K562 (cell line): ENCODE results near the gene S100A6. TPM values are rescaled to one million over a fixed set of nuclear protein-coding genes. Genes with fewer than 3 reads are reported as not detected.

ENCODE experiments used
- ATAC-seq: fragments of 200-7000 bp; cut with Tn5 transposase; 3 replicates; pipeline ENCODE4 v1.9.1; 2020; ENCODE audit warnings: moderate library complexity
- BruUV-seq: library from RNA; stranded (reverse); fragments of 400-500 nt; replicated peaks from 2 replicates; lab custom pipeline; 2021; lab: Mats Ljungman, UMichigan
- CTCF ChIA-PET: fragments of 300-600 bp; formaldehyde crosslinking; extraction: SDS; loops from one replicate; lab custom pipeline; 2021; ENCODE audit warnings: low intra/inter-chr PET ratio; lab: Yijun Ruan, JAX
- POLR2A ChIA-PET: fragments of 300-600, 350-650 bp; sonication (Branson Sonifier 250); formaldehyde crosslinking; extraction: SDS; loops from one replicate; lab custom pipeline; 2021; ENCODE audit warnings: antibody characterized with exemption, inconsistent platforms; lab: Yijun Ruan, JAX
- DNase-seq, 4 experiments: peaks; one replicate each; pipeline versions ENCODE4 v3.0.0 to v3.0.0-alpha.2; 2011 to 2018; ENCODE audit warnings: low spot score in 3 of 4, mixed read lengths in 3 of 4; ENCODE audit errors: extremely low read depth in 1 of 4
- FAIRE-seq: peaks from 2 replicates; lab custom pipeline; 2011; peaks lifted over from hg19 to GRCh38; lab: Jason Lieb, UNC
- H2AFZ ChIP-seq: 2 replicates; pipeline ENCODE4 v1.6.0; 2011; ENCODE audit warnings: low read depth, low read length, control low read depth, inconsistent platforms
- H3K27ac ChIP-seq: fragments of 200-600 bp; 3 replicates; pipeline ENCODE4 v1.8.0; 2011; ENCODE audit warnings: low read depth, mild to moderate bottlenecking, control low read depth, inconsistent platforms, low read length, moderate library complexity, mixed read lengths; ENCODE audit errors: extremely low read depth
- H3K27me3 ChIP-seq, 2 experiments: fragments of 300-600 bp in 1 of 2; 2 replicates in 1 of 2; 3 replicates in 1 of 2; pipeline versions ENCODE4 v1.6.0 to v1.8.0; 2011; ENCODE audit warnings: inconsistent platforms in 2 of 2, low read length in 2 of 2, mild to moderate bottlenecking in 1 of 2, mixed read lengths in 1 of 2, moderate library complexity in 1 of 2; ENCODE audit not compliant: control insufficient read depth in 2 of 2, insufficient read depth in 2 of 2
- H3K36me3 ChIP-seq: fragments of 300-600 bp; 3 replicates; pipeline ENCODE4 v1.8.0; 2011; ENCODE audit warnings: mild to moderate bottlenecking, low read length, inconsistent platforms; ENCODE audit not compliant: control insufficient read depth, insufficient read depth
- H3K4me1 ChIP-seq, 2 experiments: fragments of 200-600 bp in 1 of 2; replicated peaks in 1 of 2; 2 replicates in 1 of 2; 3 replicates in 1 of 2; pipeline versions ENCODE4 v1.5.1 to v1.8.0; 2011; ENCODE audit warnings: inconsistent platforms in 2 of 2, low read length in 2 of 2, mild to moderate bottlenecking in 1 of 2, mixed read lengths in 1 of 2, moderate library complexity in 1 of 2; ENCODE audit not compliant: control insufficient read depth in 2 of 2, insufficient read depth in 2 of 2
- H3K4me2 ChIP-seq: 2 replicates; pipeline ENCODE4 v1.6.1; 2011; ENCODE audit warnings: low read length, control low read depth, inconsistent platforms, mixed read lengths; ENCODE audit not compliant: insufficient read depth
- H3K4me3 ChIP-seq: fragments of 200-600 bp; sonication (generic), shearing (Covaris generic); 2 replicates; pipeline ENCODE4 v1.5.1; 2016; ENCODE audit warnings: control low read depth, inconsistent platforms
- H3K79me2 ChIP-seq: fragments of 200-600 bp; 3 replicates; pipeline ENCODE4 v1.8.0; 2011; ENCODE audit warnings: low read length, inconsistent platforms; ENCODE audit not compliant: control insufficient read depth, insufficient read depth
- H3K9ac ChIP-seq, 2 experiments: 2 replicates each; pipeline versions ENCODE4 v1.6.0 to v1.6.1; 2011; ENCODE audit warnings: low read depth in 2 of 2, low read length in 2 of 2, control low read depth in 1 of 2, inconsistent platforms in 1 of 2, mild to moderate bottlenecking in 1 of 2, mixed read lengths in 1 of 2; ENCODE audit not compliant: insufficient read depth in 1 of 2
- H3K9me1 ChIP-seq: one replicate; pipeline ENCODE4 v1.6.0; 2011; ENCODE audit warnings: inconsistent platforms, mild to moderate bottlenecking, low read length, moderate library complexity; ENCODE audit not compliant: control insufficient read depth, insufficient read depth
- H3K9me3 ChIP-seq: replicated peaks from 2 replicates; pipeline ENCODE4 v1.5.1; 2011; ENCODE audit warnings: low read depth, low read length, inconsistent platforms; ENCODE audit not compliant: control insufficient read depth, insufficient read depth
- H4K20me1 ChIP-seq: replicated peaks from 2 replicates; pipeline ENCODE4 v1.6.1; 2011; ENCODE audit warnings: low read length, inconsistent platforms, mixed read lengths; ENCODE audit not compliant: control insufficient read depth, insufficient read depth
- ARNT ChIP-seq, 2 experiments: fragments of 450-650 bp; IDR thresholded peaks; 2 replicates each; pipeline ENCODE4 v1.6.1; 2016; ENCODE audit warnings: mild to moderate bottlenecking in 1 of 2
- ATF7 ChIP-seq: fragments of 450-650 bp; IDR thresholded peaks from 2 replicates; pipeline ENCODE4 v1.7.1; 2014; ENCODE audit warnings: mild to moderate bottlenecking, moderate library complexity
- CBX5 ChIP-seq: IDR thresholded peaks from 2 replicates; pipeline ENCODE4 v1.6.1; 2014; ENCODE audit warnings: low read depth, borderline replicate concordance
- ELF2 ChIP-seq: fragments of 250-450 bp; sonication (Bioruptor Pico); IDR thresholded peaks from 2 replicates; pipeline ENCODE4 v1.5.0; 2021; ENCODE audit warnings: mild to moderate bottlenecking
- ETS2 ChIP-seq: IDR thresholded peaks from 2 replicates; pipeline ENCODE4 v1.6.1; 2016; ENCODE audit warnings: borderline replicate concordance, missing genetic modification characterization, mild to moderate bottlenecking, moderate library complexity, missing compliant biosample characterization; ENCODE audit not compliant: poor library complexity, severe bottlenecking
- HMBOX1 ChIP-seq: sonication (generic); IDR thresholded peaks from 2 replicates; pipeline ENCODE4 v1.6.1; 2016
- MCM3 ChIP-seq: fragments of 450-650 bp; IDR thresholded peaks from 2 replicates; pipeline ENCODE4 v1.6.1; 2016
- MEF2A ChIP-seq: IDR thresholded peaks from 2 replicates; pipeline ENCODE4 v1.6.1; 2011; ENCODE audit warnings: low read depth, mild to moderate bottlenecking, low read length, moderate library complexity; ENCODE audit not compliant: control insufficient read depth
- MXD1 ChIP-seq: fragments of 250-450 bp; sonication (Bioruptor Pico); IDR thresholded peaks from 2 replicates; pipeline ENCODE4 v1.8.0; 2021; ENCODE audit warnings: borderline replicate concordance, mild to moderate bottlenecking, moderate library complexity; ENCODE audit not compliant: poor library complexity, severe bottlenecking
- RBM14 ChIP-seq: fragments of 200-400 bp; formaldehyde crosslinking; IDR thresholded peaks from 2 replicates; pipeline ENCODE4 v1.6.1; 2018; ENCODE audit warnings: low read depth, mild to moderate bottlenecking, low read length, moderate library complexity, borderline replicate concordance; ENCODE audit not compliant: insufficient read depth
- SNRNP70 ChIP-seq: fragments of 200-400 bp; formaldehyde crosslinking; optimal IDR thresholded peaks from 2 replicates; pipeline ENCODE3; 2017; ENCODE audit warnings: low read depth, low read length
- ZBTB26 ChIP-seq: fragments of 450-650 bp; formaldehyde crosslinking; IDR thresholded peaks from 2 replicates; pipeline ENCODE4 v1.4.0; 2022; ENCODE audit warnings: missing genetic modification characterization
- WGBS: fragments of 100-300 bp; shearing (Covaris generic); methylation state at CpG from one replicate; pipeline ENCODE4 v1.1.6; 2016; ENCODE audit warnings: low coverage, mixed read lengths; ENCODE audit not compliant: insufficient coverage; ENCODE audit errors: missing lambda C conversion rate; 5-methylcytosine and 5-hydroxymethylcytosine counted together
- in situ Hi-C: fragments of 300-500 bp; cut with MboI; formaldehyde crosslinking; loops from 4 replicates; pipeline ENCODE4 v1.15.0; 2018; ENCODE audit warnings: inconsistent platforms, mixed read lengths
- intact Hi-C: fragments of 100-400 bp; cut with micrococcal nuclease; formaldehyde crosslinking; loops from 2 replicates; pipeline ENCODE4 v1.14.2; 2022
- polyA plus RNA-seq, 8 experiments: library from polyadenylated mRNA; depleted of rRNA in 4 of 8; stranded (reverse) in 5 of 8; unstranded in 3 of 8; fragments of >200 nt; fragmentation: Nextera tagmentation in 2 of 8; fragmentation: Illumina TruSeq in 1 of 8; extraction: Ambion mirVana in 2 of 8; extraction: Trizol in 1 of 8; gene quantifications; 2 replicates each; pipeline versions ENCODE4 v1.2.1 to v1.2.3, GENCODE V29; 2011 to 2014; ENCODE audit warnings: inconsistent platforms in 1 of 8, missing spikeins in 1 of 8
- total RNA-seq, 7 experiments: library from RNA; depleted of rRNA in 6 of 7; stranded (reverse); fragments of >200 nt in 6 of 7; fragmentation: Illumina TruSeq in 2 of 7; extraction: Trizol in 2 of 7; gene quantifications; 2 replicates each; pipeline versions ENCODE4 v1.2.1 to v1.2.3, GENCODE V29; 2011 to 2021; ENCODE audit warnings: low replicate concordance in 1 of 7
- TF ChIP-seq, protein P1 (sequence below): fragments of 250-450 bp; sonication (Bioruptor Pico); IDR thresholded peaks from 2 replicates; pipeline ENCODE4 v1.5.0; 2021

Gene S100A6
- total and polyA plus RNA-seq, 9 of the 15 experiments (the other 6 are each of a cell fraction or from before 2014, with no cell fraction given) = 9.8 to 66.5 (median 23.2) TPM

GRCh38 chr1:153520818-153521476, 14.8 kb downstream of the S100A6 start:
- H2AFZ ChIP-seq = 0 out of 2 replicates have a peak overlapping the region, but pooled peaks have one; percentile 4
- intact Hi-C loops = no loop called here
- H3K4me3 ChIP-seq = no peak overlapping the region
- no peaks in the 10 kb centered on the region for H3K79me2 ChIP-seq
- H3K27ac ChIP-seq = no peak overlapping the region
- H4K20me1 ChIP-seq = no peaks in the 10 kb centered on the region
- DNase-seq = no peak
- POLR2A ChIA-PET = interaction anchor here (0.6 to 1.8 kb wide), 9 partner anchors 11 to 140 kb away, joined by 3 to 7 read pairs (median 4); no protein-coding TSS in a partner anchor
- no peaks in the 10 kb centered on the region for H3K9me1 ChIP-seq
- H3K9ac ChIP-seq = no peak overlapping the region
- CTCF ChIA-PET = no interaction called here
- no peak for ATAC-seq
- H3K27me3 ChIP-seq = no peaks in the 10 kb centered on the region
- H3K36me3 ChIP-seq = no peaks in the 10 kb centered on the region
- peaks cover 2% of the 10 kb centered on the region; the same call in 1 of the 2 replicates for H3K9me3 ChIP-seq
- WGBS = 53% methylated on average over 4 of the region's 4 CpGs
- no peak overlapping the region for H3K4me2 ChIP-seq
- BruUV-seq = no TSS peak
- in situ Hi-C loops = no loop called here
- peaks cover 9 to 13% of the 10 kb centered on the region in 2 experiments; a peak in 4 of 5 replicates for H3K4me1 ChIP-seq
- no peak for FAIRE-seq
- TF ChIP-seq ZBTB26 (CRISPR knock-in tag) (no peak), ELF2 (no peak), ARNT (IDR thresholded peaks at IDR 0.05) (no peak), CBX5 (no peak), HMBOX1 (no peak), ETS2 (tag) (no peak), MCM3 (no peak), SNRNP70 (no peak), ATF7 (no peak), MXD1 (CRISPR knock-in tag) (no peak), RBM14 (no peak), MEF2A (no peak)
- TF ChIP-seq, protein P1, sequence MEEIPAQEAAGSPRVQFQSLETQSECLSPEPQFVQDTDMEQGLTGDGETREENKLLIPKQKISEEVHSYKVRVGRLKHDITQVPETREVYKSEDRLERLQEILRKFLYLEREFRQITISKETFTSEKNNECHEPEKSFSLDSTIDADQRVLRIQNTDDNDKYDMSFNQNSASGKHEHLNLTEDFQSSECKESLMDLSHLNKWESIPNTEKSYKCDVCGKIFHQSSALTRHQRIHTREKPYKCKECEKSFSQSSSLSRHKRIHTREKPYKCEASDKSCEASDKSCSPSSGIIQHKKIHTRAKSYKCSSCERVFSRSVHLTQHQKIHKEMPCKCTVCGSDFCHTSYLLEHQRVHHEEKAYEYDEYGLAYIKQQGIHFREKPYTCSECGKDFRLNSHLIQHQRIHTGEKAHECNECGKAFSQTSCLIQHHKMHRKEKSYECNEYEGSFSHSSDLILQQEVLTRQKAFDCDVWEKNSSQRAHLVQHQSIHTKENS (CRISPR knock-in tag) = no peak
